ENCODE data around the gene TNS1.

The TNS1 gene

GRCh38 chr2:217930761-217931563, 71.8 kb downstream of the TNS1 start:
- H3K4me3 ChIP-seq (ENCODE audit: low read depth, low read length): no peak overlapping the region
- no peak for TF ChIP-seq CTCF (IDR thresholded peaks at IDR 0.05; ENCODE audit: low read depth, low read length)

DNA sequence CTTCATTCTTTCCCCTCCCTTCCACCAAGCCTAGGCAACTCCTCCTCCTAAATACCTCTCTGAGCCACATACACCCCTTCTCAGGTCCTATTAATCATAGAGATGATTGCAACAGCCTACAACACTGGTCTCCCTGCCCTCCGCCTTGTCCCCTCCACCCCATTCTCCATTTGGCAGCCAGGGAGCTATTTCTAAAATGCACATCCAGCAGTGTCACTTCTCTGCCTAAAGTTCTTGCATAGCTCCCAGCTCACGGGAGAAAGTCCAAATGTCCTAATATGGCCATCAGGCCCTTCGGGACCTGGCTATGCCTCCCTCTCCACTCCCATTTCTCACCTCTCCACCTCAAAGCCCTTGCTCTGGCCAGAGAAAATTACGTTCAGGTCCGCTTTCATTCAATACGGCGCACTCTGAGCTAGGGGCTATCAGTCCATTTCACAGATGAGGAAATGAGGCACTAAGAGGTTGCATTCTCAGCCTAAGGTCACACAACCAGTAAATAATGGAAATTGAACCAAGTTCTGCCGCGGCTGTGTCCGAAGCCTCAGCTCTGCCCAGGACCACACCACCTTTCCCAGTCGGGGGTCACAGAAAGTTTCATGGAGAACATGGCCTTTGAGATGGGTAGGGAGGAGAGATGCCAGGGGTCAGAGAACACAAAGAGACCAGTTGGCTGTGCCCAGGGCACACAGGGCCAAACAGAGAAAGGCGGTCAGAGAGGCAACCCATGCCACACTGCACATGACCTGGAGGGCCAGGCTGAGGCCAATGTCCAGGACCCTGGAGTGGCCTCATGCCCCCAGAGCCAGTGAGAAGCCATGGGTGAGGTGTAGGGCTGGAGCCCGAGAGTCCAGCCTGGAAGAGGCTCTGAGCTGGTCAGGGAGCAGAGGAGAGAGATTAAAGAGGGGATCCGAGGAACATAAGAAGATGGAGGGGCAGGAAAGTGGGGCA, 72.8 kb downstream of the TNS1 start:
- H3K4me3 ChIP-seq (ENCODE audit: low read depth, low read length): no peak overlapping the region
- no peak for TF ChIP-seq CTCF (IDR thresholded peaks at IDR 0.05; ENCODE audit: low read depth, low read length)

- no peak overlapping the region for H3K4me3 ChIP-seq (ENCODE audit: low read depth, low read length)
- TF ChIP-seq CTCF (IDR thresholded peaks at IDR 0.05; ENCODE audit: low read depth, low read length): no peak
Observed at GRCh38 chr2:217929272-217929671, 73.5 kb downstream of the TNS1 start.

DNA sequence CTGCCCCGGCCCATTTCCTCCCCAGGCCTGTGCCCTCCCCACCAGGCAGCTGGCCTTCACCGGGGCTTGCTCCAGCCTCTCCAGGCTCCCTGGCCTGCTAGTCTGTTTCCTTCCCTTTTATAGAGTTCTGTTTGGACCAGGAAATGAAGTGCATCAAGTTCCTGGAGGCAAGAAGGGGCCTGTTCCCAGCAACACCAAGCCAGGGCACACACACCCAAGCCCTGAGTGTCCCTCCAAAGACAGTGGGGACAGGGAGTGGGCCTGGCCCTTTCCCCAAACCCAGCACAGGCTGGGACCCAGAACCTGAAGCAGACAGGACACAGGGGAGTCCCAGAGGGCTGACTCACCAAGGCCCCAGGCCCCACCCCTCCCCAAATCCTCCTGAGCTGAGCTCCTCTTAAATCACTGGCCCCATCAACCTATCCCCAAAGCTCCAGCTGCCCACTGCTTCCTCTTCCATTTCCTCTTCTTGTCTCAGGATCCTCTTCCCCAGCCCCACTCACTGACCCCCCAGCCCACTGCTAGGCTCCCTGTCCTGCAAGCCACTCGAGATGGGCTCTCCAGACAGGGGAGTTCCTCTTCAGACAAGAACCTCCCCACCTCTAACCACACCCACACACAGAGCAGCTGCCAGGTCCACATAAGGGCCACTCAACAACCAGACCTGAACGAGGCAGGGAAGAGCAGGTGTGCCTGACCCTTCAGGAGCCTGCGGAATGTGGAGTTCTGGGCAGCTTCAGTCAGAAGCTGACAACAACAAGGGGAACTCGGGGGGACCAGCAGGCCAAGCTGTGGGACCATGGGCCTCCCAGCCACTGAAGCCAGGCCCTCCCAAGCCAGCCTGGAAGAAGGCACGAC, 74.2 kb downstream of the TNS1 start:
- no peak overlapping the region for H3K4me3 ChIP-seq (ENCODE audit: low read depth, low read length)
- TF ChIP-seq CTCF (IDR thresholded peaks at IDR 0.05; ENCODE audit: low read depth, low read length): no peak

- no peak overlapping the region for H3K4me3 ChIP-seq (ENCODE audit: low read depth, low read length)
- TF ChIP-seq CTCF (IDR thresholded peaks at IDR 0.05; ENCODE audit: low read depth, low read length): no peak
Observed at GRCh38 chr2:217927601-217928323, 75.0 kb downstream of the TNS1 start.

- TF ChIP-seq CTCF (IDR thresholded peaks at IDR 0.05; ENCODE audit: low read depth, low read length): no peak
- no peak overlapping the region for H3K4me3 ChIP-seq (ENCODE audit: low read depth, low read length)
Observed at GRCh38 chr2:217926801-217927200, 76.0 kb downstream of the TNS1 start.
